ENCODE data around the gene EFCAB11. TPM values are rescaled to one million over a fixed set of nuclear protein-coding genes. Genes with fewer than 3 reads are reported as not detected.

EFCAB11 gene
- total and polyA plus RNA-seq, 2 donors (not counting 1 experiment from before 2014, with no cell fraction given): 2.6 to 4.0 TPM

GRCh38 chr14:89907655-89908054, 46.9 kb downstream of the EFCAB11 start:
- H4K20me1 ChIP-seq (ENCODE audit: control insufficient read depth, extremely low read depth, insufficient read depth, low read length): no peaks in the 10 kb centered on the region

GRCh38 chr14:89906000-89906399, 48.5 kb downstream of the EFCAB11 start:
- H3K36me3 ChIP-seq (ENCODE audit: control insufficient read depth, insufficient read depth, low read length): no peaks in the 10 kb centered on the region
- no peaks in the 10 kb centered on the region for H4K20me1 ChIP-seq (ENCODE audit: control insufficient read depth, extremely low read depth, insufficient read depth, low read length)
- H3K27me3 ChIP-seq (ENCODE audit: control insufficient read depth, insufficient read depth, low read length): no peaks in the 10 kb centered on the region
- H3K4me1 ChIP-seq (ENCODE audit: control insufficient read depth, extremely low read depth, insufficient read depth, low read length): no peaks in the 10 kb centered on the region
- H3K9ac ChIP-seq (ENCODE audit: insufficient read depth, low read length): no peak overlapping the region
- no peak overlapping the region for H3K4me2 ChIP-seq (ENCODE audit: extremely low read depth, insufficient read depth, low read length)
- H2AFZ ChIP-seq (ENCODE audit: low read length): no peak overlapping the region
- H3K4me3 ChIP-seq (replicated peaks in 1 of 4; ENCODE audit: control extremely low read depth in 1 of 4, insufficient read depth in 1 of 4, low read depth in 3 of 4, low read length in 4 of 4): no peak overlapping the region
- no peaks in the 10 kb centered on the region for H3K9me3 ChIP-seq (ENCODE audit: control insufficient read depth, insufficient read depth, low read depth, low read length)
- no peaks in the 10 kb centered on the region for H3K79me2 ChIP-seq (ENCODE audit: control insufficient read depth, insufficient read depth, low read length)
- TF ChIP-seq CTCF (conservative IDR thresholded peaks at IDR 0.05 in 1 of 2, IDR thresholded peaks at IDR 0.05 in 1 of 2; ENCODE audit: low read depth in 1 of 2, low read length in 2 of 2) (no peak), EZH2 (IDR thresholded peaks at IDR 0.05; ENCODE audit: low read length, missing control alignments) (no peak)
- DNase-seq (ENCODE audit: low read depth in 2 of 2): no peak
- H3K27ac ChIP-seq (ENCODE audit: insufficient read depth, low read length): no peak overlapping the region

More at GRCh38 chr14:89907655-89908054, 46.9 kb downstream of the EFCAB11 start:
- Histone ChIP-seq H3K4me3 (replicated peaks in 1 of 4; ENCODE audit: control extremely low read depth in 1 of 4, insufficient read depth in 1 of 4, low read depth in 3 of 4, low read length in 4 of 4) (no peak overlapping the region), H3K36me3 (ENCODE audit: control insufficient read depth, insufficient read depth, low read length) (no peaks in the 10 kb centered on the region), H2AFZ (ENCODE audit: low read length) (no peak overlapping the region), H3K4me1 (ENCODE audit: control insufficient read depth, extremely low read depth, insufficient read depth, low read length) (peaks cover 11% of the 10 kb centered on the region), H3K27ac (ENCODE audit: insufficient read depth, low read length) (no peak overlapping the region), H3K27me3 (ENCODE audit: control insufficient read depth, insufficient read depth, low read length) (no peaks in the 10 kb centered on the region), H3K9ac (ENCODE audit: insufficient read depth, low read length) (no peak overlapping the region), H3K79me2 (ENCODE audit: control insufficient read depth, insufficient read depth, low read length) (no peaks in the 10 kb centered on the region), H3K9me3 (ENCODE audit: control insufficient read depth, insufficient read depth, low read depth, low read length) (no peaks in the 10 kb centered on the region), H3K4me2 (ENCODE audit: extremely low read depth, insufficient read depth, low read length) (no peak overlapping the region)
- TF ChIP-seq EZH2 (IDR thresholded peaks at IDR 0.05; ENCODE audit: low read length, missing control alignments): no peak
- no peak for TF ChIP-seq CTCF (conservative IDR thresholded peaks at IDR 0.05 in 1 of 2, IDR thresholded peaks at IDR 0.05 in 1 of 2; ENCODE audit: low read depth in 1 of 2, low read length in 2 of 2)
- no peak for DNase-seq (ENCODE audit: low read depth in 2 of 2)

- Histone ChIP-seq H3K4me2 (ENCODE audit: extremely low read depth, insufficient read depth, low read length) (no peak overlapping the region), H3K36me3 (ENCODE audit: control insufficient read depth, insufficient read depth, low read length) (no peaks in the 10 kb centered on the region), H3K79me2 (ENCODE audit: control insufficient read depth, insufficient read depth, low read length) (no peaks in the 10 kb centered on the region), H3K4me1 (ENCODE audit: control insufficient read depth, extremely low read depth, insufficient read depth, low read length) (no peaks in the 10 kb centered on the region), H2AFZ (ENCODE audit: low read length) (no peak overlapping the region), H4K20me1 (ENCODE audit: control insufficient read depth, extremely low read depth, insufficient read depth, low read length) (no peaks in the 10 kb centered on the region), H3K27me3 (ENCODE audit: control insufficient read depth, insufficient read depth, low read length) (no peaks in the 10 kb centered on the region), H3K9ac (ENCODE audit: insufficient read depth, low read length) (no peak overlapping the region), H3K4me3 (replicated peaks in 1 of 4; ENCODE audit: control extremely low read depth in 1 of 4, insufficient read depth in 1 of 4, low read depth in 3 of 4, low read length in 4 of 4) (no peak overlapping the region), H3K27ac (ENCODE audit: insufficient read depth, low read length) (no peak overlapping the region), H3K9me3 (ENCODE audit: control insufficient read depth, insufficient read depth, low read depth, low read length) (no peaks in the 10 kb centered on the region)
- TF ChIP-seq CTCF (conservative IDR thresholded peaks at IDR 0.05 in 1 of 2, IDR thresholded peaks at IDR 0.05 in 1 of 2; ENCODE audit: low read depth in 1 of 2, low read length in 2 of 2) (no peak), EZH2 (IDR thresholded peaks at IDR 0.05; ENCODE audit: low read length, missing control alignments) (no peak)
- DNase-seq (ENCODE audit: low read depth in 2 of 2): no peak
Observed at GRCh38 chr14:89903340-89903952, 51.1 kb downstream of the EFCAB11 start.

Measured in fibroblast of lung (primary cell).